Adrenal gland (tissue), 12 donors: ENCODE data around the gene ARHGEF4. TPM values are rescaled to one million over a fixed set of nuclear protein-coding genes. Genes with fewer than 3 reads are reported as not detected.

Experiments
- DNase-seq, 7 donors: peaks; one replicate each; pipeline ENCODE4 v3.0.0-alpha.2; 2019 to 2020
- H3K27ac ChIP-seq, 5 donors: fragments of 200-600 bp; sonication (generic) in 4 of 5; 1 replicate in 3 of 5; 2 replicates in 2 of 5; pipeline versions ENCODE4 v1.5.1 to v1.8.0; 2016 to 2020; ENCODE audit warnings: mild to moderate bottlenecking in 1 of 5
- H3K27me3 ChIP-seq: fragments of 200-600 bp; 2 replicates; pipeline ENCODE4 v1.8.0; 2021
- H3K36me3 ChIP-seq, 2 donors: fragments of 200-600 bp; replicated peaks in 1 of 2; 1 replicate in 1 of 2; 2 replicates in 1 of 2; pipeline versions ENCODE4 v1.5.1 to v1.8.0; 2018 to 2022
- H3K4me1 ChIP-seq, 2 donors: fragments of 200-600 bp; replicated peaks in 1 of 2; 1 replicate in 1 of 2; 2 replicates in 1 of 2; pipeline versions ENCODE4 v1.5.1 to v1.8.0; 2018 to 2021
- H3K4me3 ChIP-seq, 4 donors: fragments of 200-600 bp; sonication (generic) in 3 of 4; one replicate each; pipeline ENCODE4 v1.5.1; 2016 to 2018
- H3K9me3 ChIP-seq, 3 donors: fragments of 200-600 bp; sonication (generic) in 1 of 3; replicated peaks in 1 of 3; 1 replicate in 2 of 3; 2 replicates in 1 of 3; pipeline versions ENCODE4 v1.5.1 to v1.8.0; 2016 to 2021
- CTCF ChIP-seq, 6 experiments: fragments of 450-650 bp in 4 of 6; fragments of 200-600 bp in 2 of 6; sonication (generic) in 1 of 6; IDR thresholded peaks; 1 replicate in 5 of 6; 2 replicates in 1 of 6; pipeline versions ENCODE4 v1.5.1 to v1.8.0; 2016 to 2021; ENCODE audit warnings: antibody characterized with exemption in 6 of 6, mild to moderate bottlenecking in 2 of 6, moderate library complexity in 1 of 6
- POLR2A ChIP-seq, 2 donors: fragments of 450-650 bp; IDR thresholded peaks; one replicate each; pipeline ENCODE4 v1.6.1; 2017; ENCODE audit warnings: antibody characterized with exemption in 2 of 2, mild to moderate bottlenecking in 2 of 2, moderate library complexity in 1 of 2
- WGBS, 4 donors: extraction: QIAGEN DNeasy Blood & Tissue Kit in 2 of 4; methylation state at CpG; one replicate each; pipeline versions ENCODE4 v1.1.5 to v1.1.7; 2013 to 2017; 5-methylcytosine and 5-hydroxymethylcytosine counted together
- intact Hi-C, 2 donors: fragments of 100-400 bp; cut with DNase I; formaldehyde crosslinking; loops; one replicate each; pipeline versions ENCODE4 v1.14.1 to v1.15.0; 2022 to 2023
- polyA plus RNA-seq, 3 donors: library from polyadenylated mRNA; stranded (reverse); fragments of 200-250 nt in 2 of 3; fragments of 350-450 nt in 1 of 3; fragmentation: Illumina TruSeq in 1 of 3; extraction: RNeasy Lipid Tissue Mini Kit (QIAGEN cat#74804) in 1 of 3; gene quantifications; one replicate each; pipeline ENCODE4 v1.2.3, GENCODE V29; 2013 to 2014
- total RNA-seq, 9 donors: library from RNA; depleted of rRNA in 4 of 9; stranded (reverse); fragments of >200 nt in 4 of 9; fragments of 120-200 nt in 1 of 9; fragmentation: NEBNext Ultra II Directional in 1 of 9; extraction: Animal tissue kit (Norgen Biotek cat#: 25700) in 1 of 9; gene quantifications; one replicate each; pipeline versions ENCODE4 v1.1.0 to v1.2.4, GENCODE V29; 2013 to 2023
- donor health status: healthy with polysubstance abuse.
- donor health status: Bipolar disorder and iron deficiency.
- donor health status: DM: yes; HTN: yes; CAD: no.
- donor health status: DM: no; HTN: no; CAD: no.
- donor health status: DM: no; HTN: no; CAD: no.
- donor health status: DM: yes; HTN: yes; CAD: no.

ARHGEF4 gene
- total and polyA plus RNA-seq, 12 donors, result 0.97 to 40.4 (median 5.1) TPM

- Histone ChIP-seq H3K27ac (no peak overlapping the region), H3K4me1 (no peaks in the 10 kb centered on the region), H3K36me3 (no peaks in the 10 kb centered on the region), H3K9me3 (no peaks in the 10 kb centered on the region), H3K4me3 (no peak overlapping the region), H3K27me3 (peaks cover 34% of the 10 kb centered on the region)
- 61 to 74% (median 67%) methylated on average over 10 to 18 of the region's 18 CpGs for WGBS, 4 donors
- intact Hi-C loops, result no loop called here
- no peak for DNase-seq
- TF ChIP-seq CTCF (IDR thresholded peaks at IDR 0.05) (no peak), POLR2A (IDR thresholded peaks at IDR 0.05) (no peak)
Measured at GRCh38 chr2:130834091-130834930, 2.4 kb upstream of the ARHGEF4 start.

GRCh38 chr2:130834931-130835765 lies 1.6 kb upstream of the ARHGEF4 start:
- Histone ChIP-seq H3K4me3 (no peak overlapping the region), H3K36me3 (no peaks in the 10 kb centered on the region), H3K27me3 (peaks cover 34% of the 10 kb centered on the region), H3K9me3 (no peaks in the 10 kb centered on the region), H3K4me1 (no peaks in the 10 kb centered on the region), H3K27ac (no peak overlapping the region)
- intact Hi-C loops, result no loop called here
- WGBS, 4 donors, result 71 to 87% (median 84%) methylated on average over 15 to 18 of the region's 18 CpGs
- DNase-seq, result no peak
- TF ChIP-seq CTCF (IDR thresholded peaks at IDR 0.05), result no peak

- Histone ChIP-seq H3K27me3 (peaks cover 34% of the 10 kb centered on the region), H3K36me3 (no peaks in the 10 kb centered on the region), H3K4me1 (no peaks in the 10 kb centered on the region), H3K4me3 (no peak overlapping the region), H3K27ac (no peak overlapping the region), H3K9me3 (no peaks in the 10 kb centered on the region)
- TF ChIP-seq CTCF (IDR thresholded peaks at IDR 0.05), result no peak
- TF ChIP-seq POLR2A (IDR thresholded peaks at IDR 0.05), result no peak
- WGBS, 4 donors, result 82 to 91% (median 85%) methylated on average over 6 to 7 of the region's 7 CpGs
- no peak for DNase-seq
- intact Hi-C loops, result no loop called here
Measured at GRCh38 chr2:130835766-130836015, 1.0 kb upstream of the ARHGEF4 start.

- Histone ChIP-seq H3K36me3 (no peaks in the 10 kb centered on the region), H3K4me3 (no peak overlapping the region), H3K27me3 (peaks cover 34% of the 10 kb centered on the region), H3K9me3 (no peaks in the 10 kb centered on the region), H3K4me1 (no peaks in the 10 kb centered on the region), H3K27ac (no peak overlapping the region)
- 4 to 7% (median 5%) methylated on average over 13 to 53 of the region's 53 CpGs; no CpG with 5 or more reads in 1 of the 4 donors for WGBS, 4 donors
- no peak for DNase-seq
- intact Hi-C loops, result no loop called here
- TF ChIP-seq CTCF (IDR thresholded peaks at IDR 0.05) (no peak), POLR2A (IDR thresholded peaks at IDR 0.05) (no peak)
Measured at GRCh38 chr2:130837175-130837810, 579 bp downstream of the ARHGEF4 start.
